NCI-H2029 (cell line): Measurements from ENCODE around the gene NRP2.

Experiments
- DNase-seq: peaks from one replicate; lab custom pipeline; 2025; lab: John Stamatoyannopoulos, UW

The NRP2 gene

DNA sequence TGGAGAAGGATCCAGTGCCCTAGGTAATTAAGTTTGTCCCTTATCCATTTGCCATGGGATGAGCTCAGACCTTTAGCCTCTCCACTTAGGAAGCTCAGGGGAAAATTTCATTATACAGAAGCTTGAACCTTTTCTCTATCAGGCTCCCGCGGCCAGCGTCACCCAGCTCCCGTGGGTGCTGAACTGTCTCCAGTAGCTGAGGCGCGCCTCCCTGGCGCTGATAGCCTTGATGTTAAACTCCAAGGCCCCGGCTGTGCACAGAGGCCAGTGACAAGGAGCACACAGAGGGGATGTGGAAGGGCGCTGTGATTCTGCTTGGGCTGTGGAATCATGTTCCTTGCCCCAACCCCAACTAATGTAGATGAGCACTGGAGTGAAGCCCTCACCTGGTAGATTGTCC lies 50.8 kb downstream of the NRP2 start:
- no peak for DNase-seq

DNA sequence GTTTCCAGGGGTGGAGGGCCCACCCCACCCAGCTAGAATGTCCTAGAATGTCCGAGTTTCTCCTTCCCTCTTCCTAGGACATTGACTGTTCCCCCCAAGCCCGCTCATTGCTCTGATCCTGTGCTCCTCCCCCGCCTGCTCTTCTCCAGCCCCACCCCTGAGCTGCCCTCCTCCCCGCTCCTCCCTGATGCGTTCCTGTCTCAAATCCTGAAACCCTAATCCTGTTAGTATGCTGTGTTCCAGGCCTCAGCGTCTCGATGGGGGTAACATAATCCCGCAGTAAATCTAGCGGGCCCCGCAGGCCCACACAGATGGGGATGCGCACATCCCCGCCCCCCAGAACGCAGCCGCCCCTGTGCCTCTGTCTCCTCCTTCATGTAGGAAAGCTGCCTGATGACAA lies 51.3 kb downstream of the NRP2 start:
- DNase-seq = no peak

DNA sequence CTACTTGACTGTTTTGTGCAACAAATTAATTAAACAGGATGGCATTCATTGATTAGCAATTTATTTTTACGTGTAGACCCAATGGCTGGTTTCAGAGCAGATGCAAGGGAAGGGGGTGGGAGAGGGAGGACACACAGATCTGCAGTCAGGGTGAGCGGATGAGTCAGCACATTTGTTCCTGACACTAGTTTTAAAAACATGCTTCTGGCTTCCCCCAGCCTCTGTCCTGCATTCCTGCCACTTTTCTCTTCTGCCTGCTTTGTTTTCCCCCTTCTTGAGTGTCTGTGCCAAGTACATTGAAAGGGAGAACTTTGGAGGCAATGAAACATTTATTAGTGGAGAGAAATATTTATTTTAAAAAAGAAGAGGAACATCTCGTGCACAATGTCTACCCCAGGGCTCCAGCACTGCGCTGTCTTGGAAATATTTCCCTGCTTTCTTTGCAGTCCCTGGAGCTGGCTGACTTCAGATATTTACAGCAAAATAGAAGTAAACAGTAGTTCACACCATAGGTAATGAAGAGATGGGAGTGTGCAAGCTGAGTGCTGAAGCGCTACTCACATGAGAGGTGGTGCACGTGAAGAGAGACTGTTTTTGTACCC lies 52.2 kb downstream of the NRP2 start:
- no peak for DNase-seq

DNA sequence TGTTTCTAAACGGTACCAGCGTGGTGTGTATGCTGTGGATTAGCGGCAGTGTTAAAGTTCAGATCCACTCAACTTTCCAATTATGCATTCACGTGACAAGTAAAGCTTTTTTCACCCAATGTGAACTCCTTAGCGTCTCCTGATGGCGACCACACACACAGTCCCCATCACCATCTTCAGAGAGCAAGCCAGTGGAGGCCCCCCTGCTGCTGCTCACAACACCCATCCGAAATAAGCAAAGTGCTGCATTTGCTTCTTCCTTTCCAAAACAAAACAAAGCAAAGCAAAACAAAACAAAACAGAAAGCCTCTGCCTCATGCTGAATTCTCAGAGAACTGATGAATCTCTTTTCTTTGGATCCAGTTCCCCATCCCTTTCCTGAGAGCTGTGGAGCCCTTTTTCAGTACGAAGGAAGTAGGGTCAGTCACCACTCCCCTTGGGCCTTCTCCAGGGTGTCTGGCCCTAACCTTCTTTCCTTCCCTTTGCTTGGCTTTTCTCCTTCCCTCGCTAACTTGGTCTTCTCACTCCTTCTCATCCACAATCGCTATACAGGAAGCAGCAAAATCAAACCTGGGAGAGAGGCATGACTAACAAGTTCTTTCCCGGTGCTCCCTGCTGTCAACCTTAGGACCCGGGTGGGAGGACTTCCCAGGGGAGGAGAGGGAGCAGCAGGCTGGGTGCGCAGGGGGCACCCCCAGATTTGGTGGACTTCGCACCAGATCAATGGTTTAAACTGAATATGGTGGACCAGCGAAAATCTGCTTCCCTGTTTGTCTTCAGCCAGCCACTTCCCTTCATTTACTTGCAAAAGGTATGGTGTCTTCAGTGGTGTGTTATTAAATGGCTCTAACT lies 56.0 kb downstream of the NRP2 start:
- DNase-seq = no peak

DNA sequence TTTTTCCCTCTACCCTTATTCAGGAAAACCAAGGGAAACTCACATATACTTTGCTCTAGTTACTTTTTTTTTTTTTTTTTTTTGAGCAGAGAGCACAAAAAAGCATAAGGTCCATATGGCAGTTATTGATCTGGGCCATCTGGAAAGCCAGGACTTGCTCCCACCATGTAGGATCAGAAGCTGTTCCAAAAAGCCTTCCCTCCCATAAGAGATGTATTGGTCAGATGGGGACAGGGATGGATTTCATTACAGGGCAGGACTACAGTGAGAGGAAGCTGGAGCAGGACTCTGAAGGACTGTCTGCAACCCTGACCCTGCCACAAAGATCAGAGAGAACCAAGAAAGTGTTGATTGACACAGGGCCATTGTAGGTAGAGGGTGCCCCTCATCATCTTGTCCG lies 57.3 kb downstream of the NRP2 start:
- no peak for DNase-seq

DNA sequence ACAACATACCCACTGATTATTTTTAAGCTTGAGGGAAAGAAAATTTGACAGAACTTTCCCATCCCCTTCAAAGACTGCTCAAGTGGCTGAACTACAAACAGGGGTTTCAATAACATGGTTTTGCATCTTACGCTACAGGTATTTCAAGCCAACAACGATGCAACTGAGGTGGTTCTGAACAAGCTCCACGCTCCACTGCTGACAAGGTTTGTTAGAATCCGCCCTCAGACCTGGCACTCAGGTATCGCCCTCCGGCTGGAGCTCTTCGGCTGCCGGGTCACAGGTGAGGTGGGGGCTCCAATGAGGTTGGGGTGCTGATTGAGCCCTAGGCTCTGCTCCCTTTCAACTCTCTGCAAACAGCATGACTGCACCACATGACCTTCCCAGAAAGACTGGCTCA lies 58.1 kb downstream of the NRP2 start:
- DNase-seq = no peak

DNA sequence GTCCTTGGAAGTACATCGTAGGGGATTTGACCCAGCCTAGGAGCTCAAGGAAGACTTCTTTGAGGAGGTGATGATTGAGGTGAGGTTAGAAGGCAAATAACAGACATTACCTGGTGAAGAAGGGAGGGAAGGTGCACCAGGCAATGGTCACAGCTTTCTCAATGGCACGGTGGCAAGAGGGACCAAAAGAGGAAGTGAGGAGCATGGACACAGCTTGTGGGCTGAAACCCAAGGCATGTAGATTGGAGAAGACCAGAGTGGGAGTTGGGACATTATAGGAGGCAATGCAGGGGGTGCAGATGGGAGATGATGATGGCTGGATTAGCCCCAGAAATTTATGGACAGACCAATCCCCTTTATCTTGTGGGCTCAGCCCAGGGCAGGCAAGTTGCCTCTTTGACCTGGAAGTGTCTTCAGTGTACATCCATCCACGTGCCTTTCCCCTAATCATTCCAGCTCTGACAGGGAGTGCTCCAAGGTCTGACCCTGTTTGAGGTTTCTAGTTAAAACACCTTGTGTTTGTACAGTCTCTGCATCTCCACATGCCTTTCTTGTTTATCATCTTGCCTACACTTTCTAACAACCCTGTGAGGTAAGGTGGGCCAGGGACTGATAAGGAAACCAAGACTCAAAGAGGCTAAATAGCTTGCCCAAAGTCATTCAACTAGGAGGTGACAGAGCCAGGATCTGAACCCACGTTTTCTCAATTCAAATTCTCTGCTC lies 59.1 kb downstream of the NRP2 start:
- DNase-seq = no peak

DNA sequence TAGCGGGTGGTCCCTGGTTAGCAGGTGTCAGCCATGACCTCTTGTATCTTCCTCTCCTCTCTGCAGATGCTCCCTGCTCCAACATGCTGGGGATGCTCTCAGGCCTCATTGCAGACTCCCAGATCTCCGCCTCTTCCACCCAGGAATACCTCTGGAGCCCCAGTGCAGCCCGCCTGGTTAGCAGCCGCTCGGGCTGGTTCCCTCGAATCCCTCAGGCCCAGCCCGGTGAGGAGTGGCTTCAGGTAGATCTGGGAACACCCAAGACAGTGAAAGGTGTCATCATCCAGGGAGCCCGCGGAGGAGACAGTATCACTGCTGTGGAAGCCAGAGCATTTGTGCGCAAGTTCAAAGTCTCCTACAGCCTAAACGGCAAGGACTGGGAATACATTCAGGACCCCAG lies 60.8 kb downstream of the NRP2 start:
- no peak for DNase-seq

DNA sequence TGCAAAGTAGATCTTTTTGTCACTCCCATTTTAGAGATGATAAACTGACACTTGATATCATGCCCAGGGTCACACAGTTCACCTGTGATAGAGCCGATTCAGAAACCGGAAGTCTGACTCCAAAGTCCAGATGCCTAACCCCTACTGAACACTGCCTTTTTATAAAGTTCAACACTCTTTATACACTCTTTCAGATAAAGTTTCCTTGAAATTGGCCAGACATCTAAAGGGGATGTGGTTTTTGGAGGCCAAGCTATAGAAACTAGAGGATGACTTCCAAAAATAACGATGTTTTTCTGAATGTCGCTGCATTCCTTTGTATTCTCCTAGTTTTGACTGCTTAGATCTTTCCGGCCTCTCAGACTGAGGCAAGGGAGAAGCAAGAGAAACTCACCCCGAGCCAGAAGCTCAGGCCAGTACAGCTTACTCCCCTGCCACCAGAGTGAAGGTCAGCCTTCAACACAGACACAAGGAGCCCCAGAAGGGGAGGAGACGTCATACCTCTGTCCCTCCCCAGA lies 61.8 kb downstream of the NRP2 start:
- no peak for DNase-seq

DNA sequence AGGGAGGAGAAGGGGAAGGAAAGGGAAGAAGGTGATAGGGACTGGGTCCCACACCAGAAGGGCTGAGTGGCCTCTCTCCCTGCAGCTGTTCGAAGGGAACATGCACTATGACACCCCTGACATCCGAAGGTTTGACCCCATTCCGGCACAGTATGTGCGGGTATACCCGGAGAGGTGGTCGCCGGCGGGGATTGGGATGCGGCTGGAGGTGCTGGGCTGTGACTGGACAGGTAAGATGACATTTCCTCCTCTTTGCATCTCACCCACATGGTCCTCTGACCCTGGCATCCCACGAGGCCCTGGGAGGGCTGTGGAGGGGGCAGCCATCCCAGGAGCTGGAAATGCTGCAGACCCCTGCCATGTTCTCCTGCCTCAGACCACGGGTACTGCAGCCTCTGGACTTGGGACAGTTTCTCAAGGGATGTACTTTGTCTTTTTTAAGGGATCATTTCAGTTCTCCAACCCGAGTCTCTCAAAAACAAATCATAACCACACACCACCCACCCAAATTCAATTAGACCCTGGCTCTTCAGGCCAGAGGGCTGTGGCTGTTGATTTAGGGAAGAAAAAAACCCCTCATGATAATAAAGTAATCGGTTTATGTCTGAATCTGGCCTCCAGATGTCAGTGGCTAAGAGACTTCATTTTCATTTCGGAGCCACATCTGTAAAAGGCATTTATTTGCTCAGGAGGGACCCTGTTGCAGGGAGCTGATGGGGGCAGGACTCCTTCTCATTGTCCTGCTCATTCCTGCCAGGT lies 63.5 kb downstream of the NRP2 start:
- no peak for DNase-seq

DNA sequence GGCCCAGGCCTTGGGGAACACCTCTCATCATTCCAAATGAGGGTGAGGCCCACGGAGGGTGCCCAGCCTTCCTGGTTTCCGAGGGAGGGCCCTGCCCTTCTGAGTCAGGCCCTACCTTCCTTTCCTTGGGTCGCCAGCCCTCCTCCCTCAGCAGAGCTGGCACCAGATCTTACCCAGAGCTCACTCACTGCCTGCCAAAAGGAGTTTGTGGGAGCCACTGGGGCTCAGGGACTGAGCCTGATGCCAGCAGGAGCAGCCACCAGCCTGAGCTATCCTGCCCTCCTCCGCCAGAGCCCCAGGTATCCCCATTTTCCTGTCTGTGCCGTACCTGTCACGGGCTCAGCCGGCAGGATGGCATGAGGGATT lies 64.1 kb downstream of the NRP2 start:
- DNase-seq = no peak

DNA sequence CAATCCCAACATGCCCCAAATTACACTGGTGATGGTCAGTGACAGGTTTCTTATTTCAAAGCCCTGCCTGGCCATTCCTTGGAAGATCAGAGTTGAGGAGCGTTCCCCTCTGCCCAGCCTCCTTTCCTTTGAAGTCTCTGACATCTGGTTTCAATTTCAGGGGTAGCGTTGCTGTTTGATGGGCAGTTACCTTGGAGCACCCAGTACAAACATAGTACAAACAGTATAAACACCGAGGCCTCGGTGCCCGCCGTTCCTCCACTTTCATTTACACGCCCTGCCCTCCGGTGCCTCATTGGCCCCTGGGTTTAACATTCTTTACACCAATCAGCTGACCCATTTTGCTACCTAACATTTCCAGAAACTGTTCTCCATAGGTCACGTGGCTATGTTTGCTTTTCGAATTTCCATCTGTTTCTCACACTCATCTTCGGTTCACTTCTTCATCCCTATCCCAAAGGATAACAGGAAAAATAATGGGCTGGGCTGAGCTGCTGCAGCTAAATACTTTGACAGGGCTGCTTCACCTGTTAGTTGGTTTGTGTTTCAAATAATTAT lies 65.6 kb downstream of the NRP2 start:
- no peak for DNase-seq

DNA sequence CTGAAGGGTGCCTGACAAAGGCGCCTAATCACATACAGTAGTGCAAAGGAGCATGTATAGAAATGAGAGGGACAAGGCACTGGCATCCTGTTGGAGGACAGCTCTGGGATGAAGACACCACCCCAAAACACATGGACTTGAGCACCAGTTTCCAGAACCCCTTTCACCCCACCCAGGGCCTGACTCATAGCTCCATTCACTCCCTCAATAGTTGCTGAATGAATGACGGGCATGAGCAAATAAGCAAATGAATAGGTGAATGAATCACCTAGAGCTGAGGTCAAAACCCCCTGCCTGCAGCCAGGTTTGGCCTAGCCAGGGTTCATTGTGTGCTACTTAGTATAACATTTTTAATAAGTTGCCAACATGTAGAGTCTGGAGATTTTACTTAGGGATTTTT lies 66.3 kb downstream of the NRP2 start:
- DNase-seq = no peak

DNA sequence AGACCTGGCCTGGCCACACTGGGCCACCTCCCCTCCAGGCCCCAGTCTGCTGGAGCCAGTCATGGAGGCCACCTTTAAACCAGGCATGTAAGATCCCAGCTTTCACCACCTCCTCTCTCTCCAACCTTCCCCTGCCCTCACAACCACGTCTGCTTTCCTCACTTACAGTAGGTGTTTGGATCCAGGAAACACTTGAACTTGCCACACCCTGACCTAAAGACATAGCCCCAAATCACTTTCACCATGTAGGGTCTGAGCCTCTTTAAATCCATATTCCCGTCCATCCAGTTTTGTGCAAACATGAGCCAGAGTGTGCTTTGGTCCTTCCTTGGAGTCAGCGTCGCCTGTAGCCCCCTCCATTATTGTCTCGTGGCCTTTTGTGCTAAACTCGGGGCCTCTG lies 66.8 kb downstream of the NRP2 start:
- no peak for DNase-seq

DNA sequence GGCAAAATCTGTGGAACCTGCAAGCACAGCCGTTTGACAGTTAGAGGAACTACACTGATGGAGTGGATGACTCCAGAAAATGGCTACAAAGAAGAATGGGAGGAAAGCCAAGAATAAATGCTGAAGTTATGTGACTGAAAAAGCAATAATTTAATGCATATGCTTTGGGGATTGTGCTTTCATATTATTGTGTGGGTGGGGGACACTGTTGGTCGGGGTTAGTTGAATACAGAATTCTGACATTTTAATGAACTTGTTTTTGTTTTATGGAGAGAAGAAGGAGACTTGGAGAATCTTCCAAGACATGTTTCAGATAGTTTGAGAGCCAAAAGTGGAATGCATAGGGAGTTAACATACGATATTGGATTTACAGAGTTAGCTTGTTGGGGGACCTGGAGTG lies 68.5 kb downstream of the NRP2 start:
- DNase-seq = no peak

DNA sequence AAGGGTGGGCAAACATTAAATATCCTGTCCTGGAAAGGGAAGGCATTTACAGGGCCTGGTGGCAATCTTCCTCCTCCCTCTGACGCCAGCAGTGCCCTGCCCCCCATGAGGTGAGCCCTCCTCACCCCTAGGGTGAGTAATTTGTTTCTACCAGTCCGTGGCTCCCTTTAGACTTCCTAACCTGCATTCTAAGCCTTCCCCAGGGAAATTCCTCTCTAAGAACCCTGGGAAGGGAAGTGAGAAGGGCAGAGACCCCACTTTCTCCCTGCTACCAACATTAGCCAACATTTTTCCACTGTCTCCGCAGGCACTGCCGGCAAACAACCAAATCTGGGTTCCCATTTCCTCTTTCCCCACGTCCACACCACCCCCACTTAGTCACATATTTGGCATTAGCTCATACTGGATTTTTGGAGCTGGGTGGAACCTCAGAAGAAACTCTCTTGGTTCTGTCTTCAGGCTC lies 69.3 kb downstream of the NRP2 start:
- no peak for DNase-seq

DNA sequence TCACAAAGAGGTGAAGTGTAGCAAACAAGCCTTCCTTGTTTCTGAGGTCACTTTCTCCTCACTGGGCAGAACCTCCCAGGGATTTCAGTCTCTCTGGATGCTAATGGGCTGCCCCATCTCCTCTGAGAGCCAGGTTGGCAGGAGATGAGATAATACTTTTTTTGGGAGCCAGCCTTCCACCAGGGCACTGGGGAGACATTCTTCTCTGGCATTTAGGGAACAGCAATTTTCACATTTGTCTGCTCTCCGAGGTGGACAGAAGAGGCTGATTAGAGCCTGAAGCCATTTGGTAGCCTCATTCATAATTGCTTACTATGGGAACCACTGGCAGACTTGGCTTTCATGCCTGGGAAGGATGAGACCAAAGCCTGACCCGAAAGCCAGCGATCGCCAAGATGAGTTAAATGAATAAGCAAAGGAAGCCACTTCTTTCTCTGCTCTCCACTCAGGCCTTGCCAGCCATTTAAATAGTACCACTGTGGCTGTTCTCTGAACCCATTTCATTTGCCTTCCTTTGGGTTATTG lies 70.1 kb downstream of the NRP2 start:
- no peak for DNase-seq

DNA sequence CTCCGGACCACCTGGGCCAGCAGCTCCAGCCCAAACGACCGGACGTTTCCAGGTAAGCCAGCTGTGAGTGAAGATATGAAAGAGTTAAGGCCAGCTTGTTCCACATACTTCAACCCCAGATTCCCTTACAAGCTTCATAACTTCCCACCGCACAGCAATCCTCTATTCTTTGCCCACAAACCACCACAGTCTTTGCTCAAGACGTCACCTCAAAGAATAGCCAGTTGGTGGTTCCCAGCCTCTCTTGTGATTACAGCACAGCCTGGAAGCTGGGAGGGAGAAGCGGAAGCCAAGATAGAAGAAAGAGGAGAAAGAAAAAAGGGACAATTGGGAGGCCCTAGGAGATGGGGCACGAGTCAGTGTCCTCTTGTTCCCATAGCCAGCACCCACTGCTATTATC lies 70.6 kb downstream of the NRP2 start:
- DNase-seq = no peak

DNA sequence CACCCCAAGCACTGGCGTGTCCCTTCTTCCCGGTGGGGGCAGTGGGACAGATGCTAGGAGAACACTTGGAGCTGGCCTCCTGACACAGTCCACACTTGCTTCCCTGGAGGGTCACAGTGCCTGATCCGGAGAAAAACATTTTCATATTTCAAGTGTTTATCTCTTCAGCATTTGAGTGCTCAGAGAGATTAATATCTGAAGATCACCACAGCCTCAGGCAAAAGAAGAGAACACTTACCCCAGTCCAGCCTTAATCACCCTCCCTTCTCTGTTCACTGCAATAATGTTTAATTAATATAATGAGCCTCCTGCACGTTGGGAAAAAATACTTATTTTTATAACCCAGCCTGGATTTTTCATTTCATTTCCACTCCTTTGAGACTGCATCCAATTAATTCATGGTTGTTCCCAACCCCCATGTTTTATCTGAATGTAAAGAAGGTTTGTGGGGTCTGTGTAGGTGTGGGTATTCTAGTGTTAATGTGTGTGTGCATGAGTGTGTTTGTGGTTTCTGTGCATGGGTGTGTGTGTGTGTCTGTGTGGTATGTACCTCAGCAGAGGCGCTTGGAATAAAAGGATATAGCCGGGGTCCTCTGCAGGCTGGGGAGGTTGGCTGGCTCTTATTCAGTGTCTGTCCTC lies 72.1 kb downstream of the NRP2 start:
- no peak for DNase-seq

DNA sequence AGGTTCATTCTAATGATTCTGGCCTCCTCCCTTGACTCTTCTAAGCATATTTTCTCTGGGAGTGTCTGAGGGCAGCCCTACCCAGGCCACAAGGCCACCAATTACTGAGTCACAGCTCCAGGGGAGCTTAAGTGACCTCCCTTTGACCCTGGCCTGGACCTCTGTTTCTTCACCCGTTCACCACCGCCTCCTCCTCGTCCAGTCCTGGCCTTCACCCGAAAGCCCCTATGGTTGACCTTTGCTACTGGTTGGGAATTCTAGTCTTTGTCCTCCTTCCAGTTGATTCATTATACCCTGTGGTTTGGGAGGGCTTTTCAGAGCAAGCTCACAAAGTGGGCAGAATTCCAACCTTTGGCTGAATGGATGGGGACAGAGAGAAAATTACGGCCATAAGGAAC lies 72.6 kb downstream of the NRP2 start:
- DNase-seq = no peak

DNA sequence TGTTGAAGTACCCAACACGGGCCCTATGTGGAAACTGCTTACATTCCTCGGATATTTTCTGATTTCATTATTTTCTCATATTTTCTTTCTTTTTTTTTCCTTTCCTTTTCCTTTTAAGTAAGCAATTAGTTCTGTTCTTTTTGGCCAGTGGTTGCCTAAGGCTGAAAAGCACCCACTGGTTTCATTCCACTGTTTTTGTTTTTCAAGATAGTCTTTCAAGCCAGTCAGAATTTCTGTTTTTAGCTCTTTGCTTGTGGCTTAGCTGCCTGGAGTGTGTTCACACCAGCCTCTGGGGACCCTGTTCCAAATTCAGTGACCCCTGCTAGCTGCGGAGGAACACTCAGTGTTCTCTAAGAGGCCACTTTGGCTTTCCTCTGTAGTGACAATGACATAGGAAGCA lies 73.6 kb downstream of the NRP2 start:
- no peak for DNase-seq
